Endothelial cell of umbilical vein (primary cell): ENCODE results near the gene SPAAR. TPM values are rescaled to one million over a fixed set of nuclear protein-coding genes. Genes with fewer than 3 reads are reported as not detected.
"Not testable (repeated sequence)": the region's sequence is repeated elsewhere in the genome, so short reads cannot be mapped to it uniquely, and the experiment has no call there.

Experiments used
- BruUV-seq: library from RNA; stranded (reverse); fragments of 400-500 nt; replicated peaks from 2 replicates; lab custom pipeline; 2021; lab: Mats Ljungman, UMichigan
- CTCF ChIA-PET: fragments of 300-600, 350-600 bp; sonication (Branson Sonifier 250); formaldehyde crosslinking; loops from one replicate; lab custom pipeline; 2021; ENCODE audit warnings: antibody characterized with exemption, inconsistent platforms; lab: Charles Lee
- POLR2A ChIA-PET: fragments of 300-600, 350-600 bp; sonication (Branson Sonifier 250); formaldehyde crosslinking; loops from one replicate; lab custom pipeline; 2021; ENCODE audit warnings: antibody characterized with exemption, inconsistent platforms; lab: Charles Lee
- DNase-seq: peaks from one replicate; pipeline ENCODE4 v3.0.0-alpha.2; 2011; ENCODE audit warnings: low read depth, low spot score
- FAIRE-seq: peaks from 2 replicates; lab custom pipeline; 2011; peaks lifted over from hg19 to GRCh38; lab: Jason Lieb, UNC
- H2AFZ ChIP-seq: 2 replicates; pipeline ENCODE4 v1.6.0; 2012; ENCODE audit warnings: low read depth, low read length, control low read depth, inconsistent platforms
- H3K27ac ChIP-seq: 2 replicates; pipeline ENCODE4 v1.5.1; 2011; ENCODE audit warnings: low read depth, mild to moderate bottlenecking, control low read depth, low read length, moderate library complexity; ENCODE audit not compliant: insufficient read depth
- H3K27me3 ChIP-seq, 2 experiments: 2 replicates each; pipeline versions ENCODE4 v1.6.0 to v1.6.1; 2011; ENCODE audit warnings: low read length in 2 of 2, mixed read lengths in 1 of 2; ENCODE audit not compliant: control insufficient read depth in 2 of 2, insufficient read depth in 2 of 2
- H3K36me3 ChIP-seq, 2 experiments: 2 replicates in 1 of 2; 3 replicates in 1 of 2; pipeline ENCODE4 v1.5.1; 2011; ENCODE audit warnings: low read length in 2 of 2, mild to moderate bottlenecking in 1 of 2, moderate library complexity in 1 of 2; ENCODE audit not compliant: control insufficient read depth in 2 of 2, insufficient read depth in 2 of 2; ENCODE audit errors: extremely low read depth in 1 of 2
- H3K4me1 ChIP-seq: 3 replicates; pipeline ENCODE4 v1.5.1; 2011; ENCODE audit warnings: mild to moderate bottlenecking, low read length; ENCODE audit not compliant: control insufficient read depth, insufficient read depth; ENCODE audit errors: extremely low read depth
- H3K4me2 ChIP-seq: 2 replicates; pipeline ENCODE4 v1.6.1; 2011; ENCODE audit warnings: low read length, control low read depth, mixed read lengths; ENCODE audit not compliant: insufficient read depth
- H3K4me3 ChIP-seq, 3 experiments: fragments of 200-600 bp in 1 of 3; sonication (generic), shearing (Covaris generic) in 1 of 3; replicated peaks in 1 of 3; 2 replicates each; pipeline ENCODE4 v1.5.1; 2011 to 2016; ENCODE audit warnings: control low read depth in 3 of 3, low read length in 3 of 3, mild to moderate bottlenecking in 2 of 3, inconsistent platforms in 1 of 3, low read depth in 1 of 3, moderate library complexity in 1 of 3; ENCODE audit not compliant: insufficient read depth in 1 of 3
- H3K79me2 ChIP-seq: 2 replicates; pipeline ENCODE4 v1.6.0; 2012; ENCODE audit warnings: low read length, inconsistent platforms; ENCODE audit not compliant: control insufficient read depth, insufficient read depth
- H3K9ac ChIP-seq: replicated peaks from 2 replicates; pipeline ENCODE3; 2011; ENCODE audit warnings: low read length, control low read depth; ENCODE audit not compliant: insufficient read depth; ENCODE audit errors: extremely low read depth
- H3K9me1 ChIP-seq: replicated peaks from 3 replicates; pipeline ENCODE4 v1.6.0; 2011; ENCODE audit warnings: mild to moderate bottlenecking, low read length; ENCODE audit not compliant: control insufficient read depth, insufficient read depth; ENCODE audit errors: extremely low read depth
- H3K9me3 ChIP-seq: replicated peaks from 2 replicates; pipeline ENCODE4 v1.5.1; 2012; ENCODE audit warnings: low read length, inconsistent platforms; ENCODE audit not compliant: control insufficient read depth, insufficient read depth
- H4K20me1 ChIP-seq: replicated peaks from 2 replicates; pipeline ENCODE3; 2011; ENCODE audit warnings: mild to moderate bottlenecking, low read length; ENCODE audit not compliant: control insufficient read depth, insufficient read depth; ENCODE audit errors: extremely low read depth
- EZH2 ChIP-seq: IDR thresholded peaks from 2 replicates; pipeline ENCODE4 v1.6.1; 2012; ENCODE audit warnings: borderline replicate concordance, low read depth, mild to moderate bottlenecking, moderate library complexity, low read length, inconsistent platforms; ENCODE audit not compliant: severe bottlenecking
- FOS ChIP-seq: IDR thresholded peaks from 2 replicates; pipeline ENCODE4 v1.6.1; 2011; ENCODE audit warnings: mild to moderate bottlenecking, low read length, moderate library complexity, borderline replicate concordance; ENCODE audit not compliant: insufficient read depth
- GATA2 ChIP-seq: IDR thresholded peaks from 2 replicates; pipeline ENCODE4 v1.7.0; 2011; ENCODE audit warnings: low read depth, mild to moderate bottlenecking, moderate library complexity, mixed read lengths, low read length; ENCODE audit not compliant: insufficient read length, insufficient read depth
- JUN ChIP-seq: IDR thresholded peaks from 2 replicates; pipeline ENCODE4 v1.6.1; 2011; ENCODE audit warnings: borderline replicate concordance, low read depth; ENCODE audit not compliant: insufficient read length, insufficient read depth
- MYC ChIP-seq: IDR thresholded peaks from one replicate; pipeline ENCODE4 v1.6.1; 2011; ENCODE audit warnings: mild to moderate bottlenecking, low read depth, low read length
- POLR2A ChIP-seq: IDR thresholded peaks from 2 replicates; pipeline ENCODE4 v1.6.1; 2012; ENCODE audit warnings: low read depth, mild to moderate bottlenecking, control low read depth, low read length
- POLR2AphosphoS5 ChIP-seq: IDR thresholded peaks from 2 replicates; pipeline ENCODE4 v1.6.1; 2012; ENCODE audit warnings: low read depth, mild to moderate bottlenecking, control low read depth, low read length, moderate library complexity; ENCODE audit not compliant: insufficient read depth
- dilution Hi-C: fragments of 300-500 bp; cut with MboI; formaldehyde crosslinking; loops from one replicate; pipeline ENCODE4 v1.15.0; 2019; ENCODE audit warnings: low sequenced_read_pairs; ENCODE audit not compliant: extremely low pct_ligation_motif_present
- intact Hi-C: fragments of 100-400 bp; cut with micrococcal nuclease; formaldehyde crosslinking; loops from one replicate; pipeline ENCODE4 v1.10.0; 2022
- polyA plus RNA-seq, 4 experiments: library from polyadenylated mRNA; depleted of rRNA in 3 of 4; stranded (reverse) in 3 of 4; unstranded in 1 of 4; fragments of >200 nt; gene quantifications; 2 replicates each; pipeline versions ENCODE4 v1.2.1 to v1.2.3, GENCODE V29; 2011 to 2012; ENCODE audit warnings: missing spikeins in 1 of 4
- total RNA-seq: library from RNA; stranded (reverse); gene quantifications from 2 replicates; pipeline ENCODE4 v1.2.3, GENCODE V29; 2021
- TF ChIP-seq, protein P1 (sequence below): IDR thresholded peaks from 2 replicates; pipeline ENCODE4 v1.6.1; 2011; ENCODE audit not compliant: insufficient read depth, insufficient read length
- TF ChIP-seq, protein P2 (sequence below), 2 donors: IDR thresholded peaks; 1 replicate in 1 of 2; 2 replicates in 1 of 2; pipeline ENCODE4 v1.5.1; 2011; ENCODE audit warnings: low read length in 2 of 2, mild to moderate bottlenecking in 2 of 2, moderate library complexity in 2 of 2, control low read depth in 1 of 2, inconsistent platforms in 1 of 2, low read depth in 1 of 2; ENCODE audit not compliant: insufficient read depth in 1 of 2; ENCODE audit errors: extremely low read depth in 1 of 2

Gene SPAAR
- total and polyA plus RNA-seq, 2 donors (not counting 3 experiments of a cell fraction or from before 2014, with no cell fraction given) = 20.8 to 24.8 TPM

DNA sequence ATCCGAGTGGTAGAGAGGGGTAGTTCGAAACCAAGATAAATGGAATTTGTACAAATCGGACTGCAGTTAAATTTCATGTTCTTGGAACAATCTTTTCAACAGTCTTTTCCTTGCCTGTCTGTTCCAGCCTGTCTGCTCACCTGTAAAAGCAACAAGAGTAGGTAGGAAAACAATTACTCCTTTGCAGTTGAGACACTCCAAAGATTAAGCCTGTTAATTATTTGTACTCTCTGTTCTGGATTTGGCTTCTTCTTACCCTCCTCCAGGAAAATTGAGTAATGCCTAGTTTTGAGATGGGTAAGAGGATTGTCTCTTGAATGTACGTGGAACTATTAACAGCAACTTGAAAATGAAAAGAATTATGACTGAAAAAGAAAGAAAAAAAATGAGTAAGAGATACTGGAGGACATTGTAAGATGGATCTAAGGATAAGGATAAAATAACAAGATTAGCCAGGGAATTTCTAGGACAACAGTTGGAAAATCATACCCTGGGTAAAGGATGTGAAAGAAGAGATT is 24.3 kb downstream of the SPAAR start:
- H3K79me2 ChIP-seq = no peaks in the 10 kb centered on the region
- CTCF ChIA-PET = interaction anchor here (1.4 kb wide), 1 partner anchor 12 kb away, joined by 5 read pairs; no protein-coding TSS in a partner anchor
- TF ChIP-seq, protein P1, sequence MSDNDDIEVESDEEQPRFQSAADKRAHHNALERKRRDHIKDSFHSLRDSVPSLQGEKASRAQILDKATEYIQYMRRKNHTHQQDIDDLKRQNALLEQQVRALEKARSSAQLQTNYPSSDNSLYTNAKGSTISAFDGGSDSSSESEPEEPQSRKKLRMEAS = no peak
- no peak for TF ChIP-seq FOS
- no peak for TF ChIP-seq MYC
- no peak for TF ChIP-seq GATA2
- no peak for TF ChIP-seq EZH2
- TF ChIP-seq JUN = no peak
- no peak for TF ChIP-seq POLR2AphosphoS5
- TF ChIP-seq POLR2A = no peak
- TF ChIP-seq, protein P2, sequence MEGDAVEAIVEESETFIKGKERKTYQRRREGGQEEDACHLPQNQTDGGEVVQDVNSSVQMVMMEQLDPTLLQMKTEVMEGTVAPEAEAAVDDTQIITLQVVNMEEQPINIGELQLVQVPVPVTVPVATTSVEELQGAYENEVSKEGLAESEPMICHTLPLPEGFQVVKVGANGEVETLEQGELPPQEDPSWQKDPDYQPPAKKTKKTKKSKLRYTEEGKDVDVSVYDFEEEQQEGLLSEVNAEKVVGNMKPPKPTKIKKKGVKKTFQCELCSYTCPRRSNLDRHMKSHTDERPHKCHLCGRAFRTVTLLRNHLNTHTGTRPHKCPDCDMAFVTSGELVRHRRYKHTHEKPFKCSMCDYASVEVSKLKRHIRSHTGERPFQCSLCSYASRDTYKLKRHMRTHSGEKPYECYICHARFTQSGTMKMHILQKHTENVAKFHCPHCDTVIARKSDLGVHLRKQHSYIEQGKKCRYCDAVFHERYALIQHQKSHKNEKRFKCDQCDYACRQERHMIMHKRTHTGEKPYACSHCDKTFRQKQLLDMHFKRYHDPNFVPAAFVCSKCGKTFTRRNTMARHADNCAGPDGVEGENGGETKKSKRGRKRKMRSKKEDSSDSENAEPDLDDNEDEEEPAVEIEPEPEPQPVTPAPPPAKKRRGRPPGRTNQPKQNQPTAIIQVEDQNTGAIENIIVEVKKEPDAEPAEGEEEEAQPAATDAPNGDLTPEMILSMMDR (IDR thresholded peaks at IDR 0.05; ENCODE audit: extremely low read depth in 1 of 2, insufficient read depth in 1 of 2, low read depth in 1 of 2, low read length in 2 of 2) = no peak
- H3K27ac ChIP-seq = no peak overlapping the region
- H3K9me3 ChIP-seq = no peaks in the 10 kb centered on the region
- no TSS peak for BruUV-seq
- no peak overlapping the region for H2AFZ ChIP-seq
- POLR2A ChIA-PET = no interaction called here
- H3K4me1 ChIP-seq = peaks cover 9% of the 10 kb centered on the region
- H3K9ac ChIP-seq = no peak overlapping the region
- no peaks in the 10 kb centered on the region for H3K36me3 ChIP-seq
- intact Hi-C loops (no loop called here), dilution Hi-C loops (no loop called here)
- H3K4me3 ChIP-seq = no peak overlapping the region
- H3K27me3 ChIP-seq = no peaks in the 10 kb centered on the region
- DNase-seq (no peak), FAIRE-seq (no peak)
- no peaks in the 10 kb centered on the region for H4K20me1 ChIP-seq
- H3K9me1 ChIP-seq = no peaks in the 10 kb centered on the region
- H3K4me2 ChIP-seq = no peak overlapping the region

DNA sequence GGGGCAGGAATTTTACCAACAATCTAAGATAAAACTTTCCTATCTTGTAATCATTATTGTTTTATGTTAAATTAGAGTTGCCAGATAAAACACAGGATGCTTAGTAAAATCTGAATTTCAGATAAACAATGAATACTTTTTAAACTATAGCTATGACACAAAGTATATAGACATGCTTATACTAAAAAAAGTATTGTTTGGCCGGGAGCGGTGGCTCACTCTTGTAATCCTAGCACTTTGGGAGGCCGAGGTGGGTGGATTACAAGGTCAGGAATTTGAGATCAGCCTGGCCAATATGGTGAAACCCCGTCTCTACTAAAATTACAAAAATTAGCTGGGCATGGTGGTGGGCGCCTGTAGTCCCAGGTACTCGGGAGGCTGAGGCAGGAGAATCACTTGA is 24.8 kb downstream of the SPAAR start:
- FAIRE-seq, H3K9ac ChIP-seq, H3K9me1 ChIP-seq, H3K4me3 ChIP-seq, BruUV-seq, H3K9me3 ChIP-seq, DNase-seq, H4K20me1 ChIP-seq, H2AFZ ChIP-seq, POLR2A ChIA-PET, H3K4me1 ChIP-seq, H3K36me3 ChIP-seq, H3K4me2 ChIP-seq, H3K27ac ChIP-seq, H3K79me2 ChIP-seq, dilution Hi-C loops, intact Hi-C loops, H3K27me3 ChIP-seq: not testable (repeated sequence)
- CTCF ChIA-PET = interaction anchor here (1.4 kb wide), 1 partner anchor 12 kb away, joined by 5 read pairs; no protein-coding TSS in a partner anchor
